Sciatic nerve (tissue), 2 donors: Measurements from ENCODE around the gene EMILIN2. TPM values are rescaled to one million over a fixed set of nuclear protein-coding genes. Genes with fewer than 3 reads are reported as not detected.
A peak's percentile ranks its signal among the peaks of the same experiment; 100 is the strongest.
"Not testable (repeated sequence)": the region's sequence is repeated elsewhere in the genome, so short reads cannot be mapped to it uniquely, and the experiment has no call there.

Experiments
- ATAC-seq: fragments of 200-7000 bp; cut with Tn5 transposase; one replicate; pipeline ENCODE4 v1.9.1; 2020; ENCODE audit warnings: mild to moderate bottlenecking, moderate library complexity
- DNase-seq: peaks from one replicate; pipeline ENCODE4 v3.0.0-alpha.2; 2020; ENCODE audit warnings: low spot score
- intact Hi-C: fragments of 100-400 bp; cut with DNase I; formaldehyde crosslinking; loops from one replicate; pipeline ENCODE4 v1.14.2; 2022
- total RNA-seq: library from RNA; stranded (reverse); fragmentation: NEBNext Ultra II Directional; extraction: Animal tissue kit (Norgen Biotek cat#: 25700); gene quantifications from one replicate; pipeline ENCODE4 v1.2.1, GENCODE V29; 2021
- donor health status: DM: no; HTN: no; CAD: no.
- donor health status: DM: no; HTN: no; CAD: no.

The EMILIN2 gene
- total RNA-seq, 1 donor from 2014 or later = 25.1 TPM

GRCh38 chr18:2839202-2839601 lies 7.6 kb upstream of the EMILIN2 start:
- DNase-seq (no peak), ATAC-seq (no peak)
- intact Hi-C loops = no loop called here

GRCh38 chr18:2840521-2840920 lies 6.3 kb upstream of the EMILIN2 start:
- intact Hi-C loops = no loop called here
- no peak for DNase-seq
- ATAC-seq = no peak

- intact Hi-C loops = no loop called here
- DNase-seq (no peak), ATAC-seq (no peak)
Observed at GRCh38 chr18:2843146-2843545, 3.7 kb upstream of the EMILIN2 start.

DNA sequence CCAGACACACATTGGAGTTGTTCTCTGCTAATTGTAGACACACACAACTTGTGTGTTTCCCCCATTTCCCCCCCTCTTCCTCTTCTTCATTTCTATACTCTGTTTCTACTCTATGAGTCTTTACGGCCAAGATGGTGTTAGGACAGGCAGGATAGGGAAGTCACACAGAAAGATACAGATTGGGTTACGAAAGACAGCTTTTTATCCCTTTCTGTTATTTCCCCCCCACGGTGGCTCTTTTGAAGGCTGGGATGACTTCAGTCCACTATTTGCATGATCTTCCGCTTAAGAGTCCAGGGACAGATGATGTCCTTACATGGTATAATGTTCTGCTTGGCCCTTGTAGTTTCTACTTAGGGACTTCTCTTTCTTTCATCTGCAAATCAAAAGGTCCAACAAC lies 1.6 kb upstream of the EMILIN2 start:
- DNase-seq = no peak

DNA sequence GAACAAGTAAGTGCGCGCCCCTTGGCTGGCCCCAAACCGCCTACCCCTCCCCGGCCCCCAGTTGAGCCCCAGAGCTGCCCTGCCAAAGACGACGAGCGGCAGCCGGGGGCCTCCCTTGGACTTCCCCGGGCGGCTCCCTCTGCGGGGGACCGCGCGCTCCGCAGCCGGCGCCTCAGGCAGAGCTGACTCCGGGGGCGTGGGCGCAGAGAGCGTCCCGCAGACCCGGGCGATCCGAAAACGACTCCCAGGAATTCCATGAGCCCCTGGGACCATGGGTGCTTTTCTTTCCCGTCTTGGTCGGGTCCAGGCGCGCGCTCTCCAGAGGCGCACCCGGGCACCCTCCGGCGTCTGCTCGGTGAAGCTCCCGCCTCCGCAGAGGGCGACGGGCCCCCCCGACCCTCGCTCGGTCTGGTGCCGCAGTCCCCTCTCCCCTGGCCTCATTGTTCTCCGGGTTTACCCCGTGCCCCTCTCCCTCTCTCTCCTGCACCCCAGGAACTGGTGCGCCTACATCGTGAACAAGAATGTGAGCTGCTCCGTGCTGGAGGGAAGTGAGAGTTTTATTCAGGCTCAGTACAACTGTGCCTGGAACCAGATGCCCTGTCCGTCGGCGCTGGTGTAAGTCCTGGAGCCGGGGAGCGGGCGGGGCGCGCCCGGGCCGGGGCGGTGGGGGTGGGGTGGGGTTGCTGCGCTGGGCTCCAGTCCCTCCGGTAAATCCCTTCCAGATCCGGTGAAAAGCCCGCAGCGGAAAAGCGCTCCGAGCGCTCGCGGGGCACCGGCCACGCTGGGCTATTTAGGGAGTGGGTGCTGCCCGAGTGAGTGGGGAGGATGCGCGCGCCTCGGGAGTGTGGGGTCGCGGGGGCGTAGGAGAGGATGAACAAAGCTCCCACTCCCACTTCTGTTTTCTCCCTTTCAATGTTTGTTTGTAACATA lies 776 bp downstream of the EMILIN2 start:
- intact Hi-C loops = no loop called here
- ATAC-seq = peak; percentile 67
- DNase-seq = peak; percentile 66

More for the DNA sequence above, 1.6 kb upstream of the EMILIN2 start:
- ATAC-seq = peak; percentile 5
- intact Hi-C loops = no loop called here

DNA sequence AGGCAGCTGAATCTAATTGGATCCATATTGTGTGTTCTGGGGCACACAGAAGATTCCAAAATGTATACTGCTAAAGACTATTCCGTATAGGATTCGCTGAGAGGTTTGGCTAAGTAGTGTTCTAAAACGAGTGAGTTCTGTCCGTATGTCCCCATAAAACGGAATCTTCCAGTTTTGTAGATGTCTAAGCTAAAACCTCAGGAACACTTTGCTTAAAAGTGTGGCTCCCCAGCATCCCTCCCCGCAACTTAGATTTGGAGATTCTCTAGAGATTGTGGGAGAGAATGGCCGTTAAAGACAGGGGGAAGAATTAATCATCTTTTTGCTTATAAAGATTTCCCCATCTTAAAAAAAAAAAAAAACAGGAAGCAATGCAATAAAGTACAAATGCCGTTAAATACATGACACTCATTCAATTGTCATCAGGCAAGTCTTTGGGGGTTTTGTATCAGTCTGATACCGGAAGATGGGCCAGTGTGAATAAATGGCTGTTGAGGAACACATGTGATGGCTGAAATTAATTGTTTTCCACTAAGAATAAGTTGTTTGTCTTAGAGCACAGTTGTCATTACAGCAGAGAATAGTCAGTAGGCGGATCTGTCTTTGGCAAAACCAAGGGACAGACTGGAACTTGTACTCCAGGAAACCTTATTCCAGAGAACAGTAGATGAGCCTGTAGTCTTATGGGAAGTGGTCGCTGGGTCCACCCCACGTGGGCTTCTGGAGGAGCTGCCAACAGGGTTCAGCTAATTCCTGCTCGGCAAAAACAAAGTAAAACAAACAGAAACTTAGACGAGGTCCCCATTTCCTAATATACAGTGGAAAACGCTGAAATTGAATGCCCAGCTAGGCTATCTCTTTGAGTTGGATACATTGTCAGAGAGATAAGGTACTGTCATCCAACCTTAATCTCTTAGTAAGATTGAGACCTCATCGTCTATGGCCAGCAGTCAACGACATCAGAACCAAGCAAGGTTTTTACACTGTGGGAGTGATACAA lies 1.7 kb downstream of the EMILIN2 start:
- intact Hi-C loops = no loop called here
- DNase-seq (no peak), ATAC-seq (no peak)

DNA sequence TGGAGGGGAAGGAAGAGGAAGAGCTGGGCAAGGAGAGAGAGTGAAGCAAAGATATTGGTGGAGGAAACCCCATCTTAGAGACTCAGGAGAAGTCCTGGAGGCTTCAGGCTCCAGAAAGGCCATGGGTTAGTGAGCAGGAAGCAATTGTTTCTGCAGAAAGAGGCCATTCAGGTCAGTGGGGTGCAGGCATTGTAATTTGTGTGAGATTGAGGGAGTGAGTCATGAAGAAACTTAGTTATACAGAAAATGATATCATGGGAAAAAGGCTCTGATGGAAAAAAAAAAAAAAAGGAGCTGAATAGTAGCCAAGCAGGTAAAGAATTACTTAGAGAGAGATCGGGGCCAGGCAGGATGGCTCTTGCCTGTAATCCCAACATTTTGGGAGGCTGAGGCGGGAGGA lies 4.0 kb downstream of the EMILIN2 start:
- no peak for ATAC-seq
- intact Hi-C loops = no loop called here

GRCh38 chr18:2851771-2852170 lies 5.0 kb downstream of the EMILIN2 start:
- DNase-seq (no peak), ATAC-seq (no peak)
- intact Hi-C loops = no loop called here

More for the DNA sequence above, 4.0 kb downstream of the EMILIN2 start:
- no peak for DNase-seq

DNA sequence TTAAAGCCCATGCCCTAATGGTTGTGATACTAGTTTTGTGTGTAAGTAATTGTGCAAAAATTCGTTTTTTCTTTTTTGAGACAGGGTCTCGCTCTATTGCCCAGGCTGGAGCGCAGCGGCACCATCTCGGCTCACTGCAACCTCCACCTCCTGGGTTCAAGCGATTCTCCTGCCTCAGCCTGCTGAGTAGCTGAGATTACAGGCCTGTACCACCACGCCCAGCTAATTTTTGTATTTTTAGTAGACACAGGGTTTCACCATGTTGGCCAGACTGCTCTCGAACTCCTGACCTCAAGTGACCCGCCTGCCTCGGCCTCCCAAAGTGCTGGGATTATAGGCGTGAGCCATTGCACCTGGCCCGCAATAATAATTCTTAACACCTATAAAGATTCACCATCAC lies 5.7 kb downstream of the EMILIN2 start:
- DNase-seq, intact Hi-C loops, ATAC-seq: not testable (repeated sequence)

GRCh38 chr18:2853173-2853925 lies 6.5 kb downstream of the EMILIN2 start:
- intact Hi-C loops = no loop called here
- ATAC-seq (no peak), DNase-seq (no peak)

GRCh38 chr18:2853926-2854664 lies 7.3 kb downstream of the EMILIN2 start:
- no peak for DNase-seq
- intact Hi-C loops = no loop called here
- ATAC-seq = no peak

- intact Hi-C loops = no loop called here
- no peak for DNase-seq
- peak; percentile 66 for ATAC-seq
Observed at GRCh38 chr18:2854875-2855274, 8.1 kb downstream of the EMILIN2 start.

DNA sequence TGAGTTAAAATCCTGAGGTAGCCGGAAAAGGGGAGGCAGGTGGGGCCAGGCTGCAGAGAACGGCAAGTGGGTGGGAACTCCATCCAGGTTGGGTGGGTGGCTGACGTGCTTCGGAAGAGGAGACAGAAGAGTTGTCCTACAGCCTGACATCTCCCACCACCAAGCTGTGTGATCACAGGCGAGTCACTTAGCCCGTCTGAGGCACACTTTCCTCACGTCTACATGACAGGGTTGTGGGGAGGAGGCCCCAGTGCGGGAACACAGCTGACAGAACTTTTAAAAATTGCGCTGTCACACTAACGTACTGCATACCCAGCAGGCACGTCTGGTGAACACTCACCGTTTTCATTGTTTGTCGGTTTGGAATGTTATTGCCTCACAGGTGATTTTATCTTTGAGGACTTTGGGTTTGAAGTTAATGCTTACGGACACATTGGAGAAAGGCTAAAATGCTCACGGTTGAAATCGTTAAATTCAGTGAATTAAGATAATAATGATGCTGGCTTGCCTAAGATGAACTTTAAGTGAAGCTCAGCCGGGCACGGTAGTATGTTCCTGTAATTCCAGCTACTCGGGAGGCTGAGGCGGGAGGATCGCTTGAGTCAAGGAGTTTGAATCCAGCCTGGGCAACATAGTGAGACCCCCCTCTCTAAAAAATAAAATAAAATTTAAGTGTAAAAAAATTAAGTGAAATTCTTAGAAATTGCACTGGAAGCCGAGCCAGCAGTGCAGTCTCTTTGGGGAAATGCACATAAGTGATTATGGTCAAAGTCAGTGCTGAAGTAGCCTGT lies 8.9 kb downstream of the EMILIN2 start:
- ATAC-seq = no peak
- no peak for DNase-seq
- intact Hi-C loops = no loop called here

DNA sequence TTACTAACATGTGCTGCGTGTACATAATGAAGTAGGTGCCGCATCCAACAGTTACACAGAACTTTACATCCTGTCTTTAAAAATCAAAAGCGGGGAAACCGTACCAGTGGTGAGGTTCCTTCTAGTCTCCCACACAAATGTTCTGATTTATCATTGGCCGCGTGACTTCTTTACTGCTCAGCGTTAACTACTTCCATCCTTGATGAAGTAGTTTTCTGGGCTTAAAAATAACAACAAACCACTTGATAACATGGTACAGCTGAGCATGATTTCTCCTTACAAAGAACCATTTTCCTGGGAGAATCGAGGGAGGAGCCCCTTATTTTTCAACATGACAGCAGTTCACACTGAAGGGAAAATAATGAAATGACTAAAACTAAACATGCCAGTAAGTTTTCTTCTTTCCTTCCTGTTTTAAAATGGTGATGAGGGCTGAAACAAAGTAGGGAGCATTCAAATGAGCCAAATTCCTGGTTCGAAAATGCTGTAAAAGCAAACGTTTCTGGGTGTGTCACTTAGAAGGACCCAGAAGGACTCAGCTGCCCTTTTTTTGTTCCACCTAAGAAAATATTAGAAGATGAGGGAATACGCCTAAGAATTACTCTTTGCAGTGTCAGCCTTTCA lies 9.9 kb downstream of the EMILIN2 start:
- no peak for ATAC-seq
- no peak for DNase-seq
- intact Hi-C loops = no loop called here

DNA sequence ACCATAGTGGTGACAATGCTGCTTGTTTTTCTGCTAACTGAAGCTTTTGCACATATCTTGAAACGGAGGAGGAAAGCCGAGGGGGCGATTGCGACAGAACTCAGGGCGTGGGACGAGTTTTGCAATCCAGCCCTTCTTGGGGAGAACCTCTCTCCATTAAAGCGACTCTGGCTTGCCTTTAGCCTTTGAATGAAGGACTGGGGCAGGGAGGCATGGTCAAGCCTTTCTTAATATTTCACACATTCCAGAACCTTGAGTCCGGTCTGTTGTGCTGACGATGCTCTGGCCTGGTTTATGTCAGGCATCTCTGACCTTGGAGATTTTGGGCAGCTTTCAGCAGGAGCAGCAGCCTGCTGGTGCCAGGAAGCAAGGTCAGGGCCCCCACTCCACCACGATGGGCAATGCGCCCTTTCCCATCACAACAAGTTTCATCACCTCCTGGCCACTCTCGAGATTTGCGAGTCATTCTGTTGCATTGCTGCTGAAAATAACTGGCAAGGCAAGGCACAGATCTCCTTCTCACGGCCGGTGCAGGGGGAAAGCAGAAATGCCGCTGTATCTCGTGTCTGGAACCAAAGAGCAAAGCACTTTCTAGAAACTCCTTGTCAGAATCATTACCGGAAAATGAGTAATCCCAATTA lies 10.8 kb downstream of the EMILIN2 start:
- ATAC-seq (peak; percentile 96), DNase-seq (peak; percentile 88)
- intact Hi-C loops = no loop called here

- intact Hi-C loops, ATAC-seq, DNase-seq: not testable (repeated sequence)
Observed at GRCh38 chr18:2860397-2860796, 13.6 kb downstream of the EMILIN2 start.

GRCh38 chr18:2863997-2864396 lies 17.2 kb downstream of the EMILIN2 start:
- DNase-seq, intact Hi-C loops, ATAC-seq: not testable (repeated sequence)
